Medulla oblongata (tissue), 1 donor: Measurements from ENCODE around the gene C1orf198.

Experiments used
- DNase-seq: peaks from one replicate; pipeline ENCODE4 v3.0.0-alpha.2; 2015; ENCODE audit errors: extremely low spot score

C1orf198 gene

GRCh38 chr1:230833511-230833910, 34.8 kb downstream of the C1orf198 start:
- DNase-seq, result no peak

GRCh38 chr1:230832476-230832875, 35.8 kb downstream of the C1orf198 start:
- DNase-seq, result no peak

- no peak for DNase-seq
Observed at GRCh38 chr1:230831771-230832170, 36.5 kb downstream of the C1orf198 start.

- DNase-seq, result no peak
Observed at GRCh38 chr1:230828421-230828820, 39.9 kb downstream of the C1orf198 start.

- no peak for DNase-seq
Observed at GRCh38 chr1:230827801-230828200, 40.5 kb downstream of the C1orf198 start.

- DNase-seq, result peak; percentile 79
Observed at GRCh38 chr1:230827081-230827681, 41.1 kb downstream of the C1orf198 start.

GRCh38 chr1:230826166-230826875, 42.0 kb downstream of the C1orf198 start:
- no peak for DNase-seq

GRCh38 chr1:230825761-230826160, 42.6 kb downstream of the C1orf198 start:
- DNase-seq, result no peak

- peak; percentile 50 for DNase-seq
Observed at GRCh38 chr1:230824919-230825721, 43.2 kb downstream of the C1orf198 start.

GRCh38 chr1:230824551-230824918, 43.8 kb downstream of the C1orf198 start:
- no peak for DNase-seq

- no peak for DNase-seq
Observed at GRCh38 chr1:230823931-230824381, 44.4 kb downstream of the C1orf198 start.

- peak; percentile 47 for DNase-seq
Observed at GRCh38 chr1:230823426-230823825, 44.9 kb downstream of the C1orf198 start.

- DNase-seq, result no peak
Observed at GRCh38 chr1:230822092-230822581, 46.2 kb downstream of the C1orf198 start.

GRCh38 chr1:230821346-230821745, 47.0 kb downstream of the C1orf198 start:
- DNase-seq, result no peak

- peak; percentile 81 for DNase-seq
Observed at GRCh38 chr1:230820568-230820967, 47.8 kb downstream of the C1orf198 start.

GRCh38 chr1:230819976-230820375, 48.3 kb downstream of the C1orf198 start:
- no peak for DNase-seq

- no peak for DNase-seq
Observed at GRCh38 chr1:230818901-230819300, 49.4 kb downstream of the C1orf198 start.

GRCh38 chr1:230818367-230818766, 50.0 kb downstream of the C1orf198 start:
- no peak for DNase-seq

- DNase-seq, result no peak
Observed at GRCh38 chr1:230816018-230816417, 52.3 kb downstream of the C1orf198 start.

- DNase-seq, result no peak
Observed at GRCh38 chr1:230814949-230815692, 53.2 kb downstream of the C1orf198 start.

- DNase-seq, result no peak
Observed at GRCh38 chr1:230812568-230812967, 55.8 kb downstream of the C1orf198 start.
